Measurements from ENCODE around the gene TSR3. TPM values are rescaled to one million over a fixed set of nuclear protein-coding genes. Genes with fewer than 3 reads are reported as not detected.

The TSR3 gene
- total and polyA plus RNA-seq, 2 of the 13 experiments (the other 11 are each of a cell fraction or from before 2014, with no cell fraction given): 24.2 to 51.0 TPM

DNA sequence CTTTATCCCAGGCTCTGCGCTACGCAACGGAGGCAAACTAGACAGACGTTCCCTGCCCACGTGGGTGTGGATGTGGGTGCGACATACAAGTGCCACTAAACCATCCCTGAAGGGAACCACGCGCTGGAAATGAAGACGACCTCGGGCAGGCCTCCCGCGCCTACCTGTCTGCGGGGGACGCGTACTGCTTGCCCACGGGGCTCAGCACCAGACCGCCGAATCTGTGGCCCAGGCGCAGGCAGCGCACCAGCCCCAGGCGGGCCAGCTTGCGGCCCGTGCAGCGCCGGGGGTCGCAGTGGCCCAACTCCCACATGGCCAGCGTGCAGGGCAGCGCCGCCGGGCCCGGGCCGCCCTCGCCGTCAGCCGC lies 480 bp downstream of the TSR3 start (continued):
- TF ChIP-seq TRIM22 (IDR thresholded peaks at IDR 0.05) (no peak), ZNF879 (CRISPR knock-in tag; IDR thresholded peaks at IDR 0.05) (0 out of 2 replicates have a peak, but pooled peaks have one; percentile 2), ZNF724P (CRISPR knock-in tag; IDR thresholded peaks at IDR 0.05; ENCODE audit: borderline replicate concordance) (peak; percentile 19; the same call in 1 of the 2 replicates), MYPOP (CRISPR knock-in tag; IDR thresholded peaks at IDR 0.05) (no peak), THAP11 (CRISPR knock-in tag; IDR thresholded peaks at IDR 0.05) (no peak), ZNF746 (CRISPR knock-in tag; IDR thresholded peaks at IDR 0.05) (no peak), NFYB (CRISPR knock-in tag; IDR thresholded peaks at IDR 0.05) (no peak), SIX4 (CRISPR knock-in tag; IDR thresholded peaks at IDR 0.05) (no peak), ZNF446 (CRISPR knock-in tag; IDR thresholded peaks at IDR 0.05) (0 out of 2 replicates have a peak, but pooled peaks have one; percentile 15), CHCHD3 (CRISPR knock-in tag; IDR thresholded peaks at IDR 0.05) (no peak), NR0B2 (CRISPR knock-in tag; IDR thresholded peaks at IDR 0.05) (peak; percentile 81; the same call in 1 of the 2 replicates), TFDP1 (CRISPR knock-in tag; IDR thresholded peaks at IDR 0.05; ENCODE audit: borderline replicate concordance) (no peak), CENPX (CRISPR knock-in tag; IDR thresholded peaks at IDR 0.05) (no peak), REL (CRISPR knock-in tag; conservative IDR thresholded peaks at IDR 0.05) (0 out of 2 replicates have a peak, but pooled peaks have one; percentile 11), DNMT3B (CRISPR knock-in tag; conservative IDR thresholded peaks at IDR 0.05) (no peak), LCORL (IDR thresholded peaks at IDR 0.05) (no peak), LCORL (CRISPR knock-in tag; IDR thresholded peaks at IDR 0.05) (no peak)
- TF ChIP-seq, protein P1, sequence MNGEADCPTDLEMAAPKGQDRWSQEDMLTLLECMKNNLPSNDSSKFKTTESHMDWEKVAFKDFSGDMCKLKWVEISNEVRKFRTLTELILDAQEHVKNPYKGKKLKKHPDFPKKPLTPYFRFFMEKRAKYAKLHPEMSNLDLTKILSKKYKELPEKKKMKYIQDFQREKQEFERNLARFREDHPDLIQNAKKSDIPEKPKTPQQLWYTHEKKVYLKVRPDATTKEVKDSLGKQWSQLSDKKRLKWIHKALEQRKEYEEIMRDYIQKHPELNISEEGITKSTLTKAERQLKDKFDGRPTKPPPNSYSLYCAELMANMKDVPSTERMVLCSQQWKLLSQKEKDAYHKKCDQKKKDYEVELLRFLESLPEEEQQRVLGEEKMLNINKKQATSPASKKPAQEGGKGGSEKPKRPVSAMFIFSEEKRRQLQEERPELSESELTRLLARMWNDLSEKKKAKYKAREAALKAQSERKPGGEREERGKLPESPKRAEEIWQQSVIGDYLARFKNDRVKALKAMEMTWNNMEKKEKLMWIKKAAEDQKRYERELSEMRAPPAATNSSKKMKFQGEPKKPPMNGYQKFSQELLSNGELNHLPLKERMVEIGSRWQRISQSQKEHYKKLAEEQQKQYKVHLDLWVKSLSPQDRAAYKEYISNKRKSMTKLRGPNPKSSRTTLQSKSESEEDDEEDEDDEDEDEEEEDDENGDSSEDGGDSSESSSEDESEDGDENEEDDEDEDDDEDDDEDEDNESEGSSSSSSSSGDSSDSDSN (CRISPR knock-in tag; IDR thresholded peaks at IDR 0.05): no peak
- TF ChIP-seq, protein P2, sequence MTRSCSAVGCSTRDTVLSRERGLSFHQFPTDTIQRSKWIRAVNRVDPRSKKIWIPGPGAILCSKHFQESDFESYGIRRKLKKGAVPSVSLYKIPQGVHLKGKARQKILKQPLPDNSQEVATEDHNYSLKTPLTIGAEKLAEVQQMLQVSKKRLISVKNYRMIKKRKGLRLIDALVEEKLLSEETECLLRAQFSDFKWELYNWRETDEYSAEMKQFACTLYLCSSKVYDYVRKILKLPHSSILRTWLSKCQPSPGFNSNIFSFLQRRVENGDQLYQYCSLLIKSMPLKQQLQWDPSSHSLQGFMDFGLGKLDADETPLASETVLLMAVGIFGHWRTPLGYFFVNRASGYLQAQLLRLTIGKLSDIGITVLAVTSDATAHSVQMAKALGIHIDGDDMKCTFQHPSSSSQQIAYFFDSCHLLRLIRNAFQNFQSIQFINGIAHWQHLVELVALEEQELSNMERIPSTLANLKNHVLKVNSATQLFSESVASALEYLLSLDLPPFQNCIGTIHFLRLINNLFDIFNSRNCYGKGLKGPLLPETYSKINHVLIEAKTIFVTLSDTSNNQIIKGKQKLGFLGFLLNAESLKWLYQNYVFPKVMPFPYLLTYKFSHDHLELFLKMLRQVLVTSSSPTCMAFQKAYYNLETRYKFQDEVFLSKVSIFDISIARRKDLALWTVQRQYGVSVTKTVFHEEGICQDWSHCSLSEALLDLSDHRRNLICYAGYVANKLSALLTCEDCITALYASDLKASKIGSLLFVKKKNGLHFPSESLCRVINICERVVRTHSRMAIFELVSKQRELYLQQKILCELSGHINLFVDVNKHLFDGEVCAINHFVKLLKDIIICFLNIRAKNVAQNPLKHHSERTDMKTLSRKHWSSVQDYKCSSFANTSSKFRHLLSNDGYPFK (CRISPR knock-in tag; IDR thresholded peaks at IDR 0.05; ENCODE audit: borderline replicate concordance): no peak
